ENCODE measurements around the gene CARS1. TPM values are rescaled to one million over a fixed set of nuclear protein-coding genes. Genes with fewer than 3 reads are reported as not detected.
A peak's percentile ranks its signal among the peaks of the same experiment; 100 is the strongest.

CARS1 gene
- total RNA-seq, 1 donor from 2014 or later, result 134 TPM

DNA sequence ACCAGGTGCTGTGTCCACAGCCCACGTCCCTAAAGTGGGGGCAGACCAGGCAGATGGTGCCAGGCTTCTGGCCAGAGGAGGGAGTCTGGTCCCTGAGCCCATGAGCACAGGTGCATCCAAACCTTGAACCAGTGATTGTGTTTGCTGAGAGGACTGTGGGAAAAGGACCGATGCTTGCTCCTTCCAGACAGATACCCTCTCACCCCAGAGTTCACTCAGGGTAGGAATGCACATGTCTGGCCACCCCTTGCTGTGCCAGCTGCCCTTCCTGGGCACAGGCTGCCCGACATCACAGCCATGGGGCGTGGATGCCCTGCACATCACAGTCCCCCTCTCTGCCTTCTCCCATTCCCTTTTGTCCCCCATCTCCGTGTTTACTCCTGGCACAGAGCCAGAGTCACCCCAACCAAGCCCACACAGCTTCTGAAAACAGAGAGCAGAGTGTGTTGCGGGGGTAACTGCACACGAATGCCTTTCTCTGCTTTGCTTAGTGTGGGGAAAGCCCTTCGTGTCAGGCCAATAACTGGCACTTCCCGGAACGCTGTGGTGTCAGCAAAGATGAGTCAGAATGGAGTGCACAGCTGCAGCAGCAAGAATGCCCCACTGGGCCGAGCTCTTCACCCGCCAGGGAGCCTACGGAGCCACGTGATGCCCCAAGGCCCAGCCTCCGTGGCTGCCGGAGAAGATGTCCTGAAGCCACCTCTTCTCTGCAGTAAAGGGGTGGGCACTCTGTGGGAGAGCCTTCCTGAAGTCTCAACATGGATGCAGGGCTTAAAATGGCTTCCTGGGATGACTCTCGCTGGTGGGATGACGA lies 7.6 kb downstream of the CARS1 start:
- DNase-seq (ENCODE audit: extremely low spot score, unreplicated experiment), result peak; percentile 96
- no peaks in the 10 kb centered on the region for H3K27me3 Mint-ChIP-seq (ENCODE audit: unreplicated experiment)
- H3K27ac Mint-ChIP-seq (ENCODE audit: unreplicated experiment), result peak overlapping the region; percentile 100
- H3K9me3 Mint-ChIP-seq (ENCODE audit: unreplicated experiment), result no peaks in the 10 kb centered on the region
- H3K4me1 Mint-ChIP-seq (ENCODE audit: unreplicated experiment), result peaks cover 72% of the 10 kb centered on the region
- TF ChIP-seq, protein P1, sequence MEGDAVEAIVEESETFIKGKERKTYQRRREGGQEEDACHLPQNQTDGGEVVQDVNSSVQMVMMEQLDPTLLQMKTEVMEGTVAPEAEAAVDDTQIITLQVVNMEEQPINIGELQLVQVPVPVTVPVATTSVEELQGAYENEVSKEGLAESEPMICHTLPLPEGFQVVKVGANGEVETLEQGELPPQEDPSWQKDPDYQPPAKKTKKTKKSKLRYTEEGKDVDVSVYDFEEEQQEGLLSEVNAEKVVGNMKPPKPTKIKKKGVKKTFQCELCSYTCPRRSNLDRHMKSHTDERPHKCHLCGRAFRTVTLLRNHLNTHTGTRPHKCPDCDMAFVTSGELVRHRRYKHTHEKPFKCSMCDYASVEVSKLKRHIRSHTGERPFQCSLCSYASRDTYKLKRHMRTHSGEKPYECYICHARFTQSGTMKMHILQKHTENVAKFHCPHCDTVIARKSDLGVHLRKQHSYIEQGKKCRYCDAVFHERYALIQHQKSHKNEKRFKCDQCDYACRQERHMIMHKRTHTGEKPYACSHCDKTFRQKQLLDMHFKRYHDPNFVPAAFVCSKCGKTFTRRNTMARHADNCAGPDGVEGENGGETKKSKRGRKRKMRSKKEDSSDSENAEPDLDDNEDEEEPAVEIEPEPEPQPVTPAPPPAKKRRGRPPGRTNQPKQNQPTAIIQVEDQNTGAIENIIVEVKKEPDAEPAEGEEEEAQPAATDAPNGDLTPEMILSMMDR (IDR thresholded peaks at IDR 0.05), result peak; percentile 44
- H3K4me3 Mint-ChIP-seq (ENCODE audit: unreplicated experiment), result peak overlapping the region; percentile 73
- peaks cover 22% of the 10 kb centered on the region for H3K36me3 Mint-ChIP-seq (ENCODE audit: unreplicated experiment)

DNA sequence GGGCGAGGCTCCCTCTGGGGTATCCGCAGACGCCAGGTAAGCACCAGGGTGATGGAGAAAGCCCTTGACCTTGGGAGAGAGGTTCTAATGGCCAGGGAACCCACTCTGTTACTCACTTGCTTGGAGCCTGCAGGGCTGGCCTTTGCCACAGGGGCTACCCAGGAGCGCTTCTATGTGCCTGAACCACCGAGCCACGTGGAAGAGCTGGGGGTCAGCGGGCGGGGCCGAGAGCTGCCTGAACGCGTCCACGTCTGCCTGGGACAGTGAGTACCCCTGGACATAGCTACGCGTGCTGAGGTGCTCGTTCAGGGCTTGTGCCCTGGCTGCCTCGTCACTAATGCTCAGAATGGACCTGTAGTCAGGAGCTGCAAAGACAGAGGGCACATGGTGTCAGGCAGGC lies 9.6 kb downstream of the CARS1 start:
- TF ChIP-seq, protein P1 (IDR thresholded peaks at IDR 0.05), result no peak
- H3K4me1 Mint-ChIP-seq (ENCODE audit: unreplicated experiment), result peaks cover 77% of the 10 kb centered on the region
- no peak for DNase-seq (ENCODE audit: extremely low spot score, unreplicated experiment)
- no peaks in the 10 kb centered on the region for H3K9me3 Mint-ChIP-seq (ENCODE audit: unreplicated experiment)
- H3K27ac Mint-ChIP-seq (ENCODE audit: unreplicated experiment), result peak overlapping the region; percentile 31
- H3K27me3 Mint-ChIP-seq (ENCODE audit: unreplicated experiment), result no peaks in the 10 kb centered on the region
- H3K4me3 Mint-ChIP-seq (ENCODE audit: unreplicated experiment), result no peak overlapping the region
- peaks cover 27% of the 10 kb centered on the region for H3K36me3 Mint-ChIP-seq (ENCODE audit: unreplicated experiment)

DNA sequence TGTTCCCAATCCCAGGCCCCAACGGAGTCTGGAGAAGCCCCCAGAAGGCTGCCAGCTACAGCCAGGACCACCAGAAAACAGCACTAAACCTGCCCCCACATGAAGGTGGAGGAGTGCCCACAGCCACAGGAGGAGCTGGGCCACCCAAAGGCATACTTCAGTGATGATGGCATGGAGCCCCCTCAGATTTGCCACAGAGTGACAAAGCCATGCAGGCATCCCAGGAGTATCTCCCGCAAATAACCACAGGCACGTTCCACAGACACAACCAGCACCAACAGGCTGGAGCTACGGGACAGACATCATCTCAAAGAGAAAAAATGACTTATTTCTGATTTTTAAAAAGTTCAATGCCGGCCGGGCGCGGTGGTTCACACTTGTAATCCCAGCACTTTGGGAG lies 10.6 kb downstream of the CARS1 start:
- peaks cover 34% of the 10 kb centered on the region for H3K36me3 Mint-ChIP-seq (ENCODE audit: unreplicated experiment)
- H3K27me3 Mint-ChIP-seq (ENCODE audit: unreplicated experiment), result no peaks in the 10 kb centered on the region
- TF ChIP-seq, protein P1 (IDR thresholded peaks at IDR 0.05), result no peak
- DNase-seq (ENCODE audit: extremely low spot score, unreplicated experiment), result no peak
- no peak overlapping the region for H3K4me3 Mint-ChIP-seq (ENCODE audit: unreplicated experiment)
- peaks cover 75% of the 10 kb centered on the region for H3K4me1 Mint-ChIP-seq (ENCODE audit: unreplicated experiment)
- H3K27ac Mint-ChIP-seq (ENCODE audit: unreplicated experiment), result no peak overlapping the region
- H3K9me3 Mint-ChIP-seq (ENCODE audit: unreplicated experiment), result no peaks in the 10 kb centered on the region

- H3K27me3 Mint-ChIP-seq (ENCODE audit: unreplicated experiment), result no peaks in the 10 kb centered on the region
- DNase-seq (ENCODE audit: extremely low spot score, unreplicated experiment), result no peak
- H3K9me3 Mint-ChIP-seq (ENCODE audit: unreplicated experiment), result no peaks in the 10 kb centered on the region
Observed at GRCh38 chr11:3046190-3046589, 11.0 kb downstream of the CARS1 start.

DNA sequence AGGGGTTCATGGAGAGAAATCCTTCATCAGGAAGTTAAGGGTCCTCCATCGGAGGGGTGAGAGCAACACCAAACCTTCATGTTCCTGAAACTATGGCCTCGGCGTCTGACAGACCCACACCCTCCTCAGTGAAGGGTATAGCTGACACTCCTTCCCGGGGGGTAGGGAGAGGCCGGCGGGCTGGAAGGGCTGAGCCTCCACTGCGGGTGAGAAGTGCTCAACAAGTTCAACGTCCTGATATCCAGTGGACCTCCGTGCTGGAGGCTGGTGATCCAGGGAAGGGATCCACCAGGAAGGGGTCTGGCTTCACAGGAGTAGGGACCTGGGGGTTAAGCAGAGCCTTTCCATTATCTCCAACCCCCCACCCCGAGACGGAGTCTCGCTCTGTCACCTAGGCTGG lies 12.3 kb downstream of the CARS1 start:
- peaks cover 60% of the 10 kb centered on the region for H3K4me1 Mint-ChIP-seq (ENCODE audit: unreplicated experiment)
- peaks cover 42% of the 10 kb centered on the region for H3K36me3 Mint-ChIP-seq (ENCODE audit: unreplicated experiment)
- H3K27me3 Mint-ChIP-seq (ENCODE audit: unreplicated experiment), result no peaks in the 10 kb centered on the region
- H3K4me3 Mint-ChIP-seq (ENCODE audit: unreplicated experiment), result no peak overlapping the region
- no peak overlapping the region for H3K27ac Mint-ChIP-seq (ENCODE audit: unreplicated experiment)
- no peaks in the 10 kb centered on the region for H3K9me3 Mint-ChIP-seq (ENCODE audit: unreplicated experiment)
- no peak for DNase-seq (ENCODE audit: extremely low spot score, unreplicated experiment)
- TF ChIP-seq, protein P1 (IDR thresholded peaks at IDR 0.05), result no peak

More at GRCh38 chr11:3046190-3046589, 11.0 kb downstream of the CARS1 start:
- H3K4me1 Mint-ChIP-seq (ENCODE audit: unreplicated experiment), result peaks cover 71% of the 10 kb centered on the region
- TF ChIP-seq, protein P1 (IDR thresholded peaks at IDR 0.05), result peak; percentile 21
- H3K27ac Mint-ChIP-seq (ENCODE audit: unreplicated experiment), result no peak overlapping the region
- H3K36me3 Mint-ChIP-seq (ENCODE audit: unreplicated experiment), result peaks cover 36% of the 10 kb centered on the region
- H3K4me3 Mint-ChIP-seq (ENCODE audit: unreplicated experiment), result no peak overlapping the region

All from osteocyte (in vitro differentiated cells).